GM19395 (cell line): ENCODE data around the gene ZNF763.
"Not testable (repeated sequence)": the region's sequence is repeated elsewhere in the genome, so short reads cannot be mapped to it uniquely, and the experiment has no call there.

Experiments
- ATAC-seq: cut with Tn5 transposase; IDR thresholded peaks from one replicate; pipeline ENCODE4 v1.9.1; 2021; ENCODE audit warnings: mild to moderate bottlenecking, moderate library complexity; ENCODE audit not compliant: unreplicated experiment

The ZNF763 gene

GRCh38 chr19:11971041-11971440 is 6.2 kb downstream of the ZNF763 start:
- no peak for ATAC-seq

- no peak for ATAC-seq
Measured at GRCh38 chr19:11973019-11973810, 8.4 kb downstream of the ZNF763 start.

GRCh38 chr19:11978492-11979100 is 13.8 kb downstream of the ZNF763 start:
- no peak for ATAC-seq

GRCh38 chr19:11979527-11979926 is 14.7 kb downstream of the ZNF763 start:
- no peak for ATAC-seq

GRCh38 chr19:11982526-11982925 is 17.7 kb downstream of the ZNF763 start:
- no peak for ATAC-seq

GRCh38 chr19:11984986-11985385 is 20.1 kb downstream of the ZNF763 start:
- ATAC-seq, result no peak

- ATAC-seq, result no peak
Measured at GRCh38 chr19:11986754-11987153, 21.9 kb downstream of the ZNF763 start.

GRCh38 chr19:11987405-11988281 is 22.8 kb downstream of the ZNF763 start:
- peak; percentile 70 for ATAC-seq

- no peak for ATAC-seq
Measured at GRCh38 chr19:11989112-11989456, 24.2 kb downstream of the ZNF763 start.

GRCh38 chr19:11991921-11992320 is 27.1 kb downstream of the ZNF763 start:
- ATAC-seq, result not testable (repeated sequence)

GRCh38 chr19:11995174-11995573 is 30.3 kb downstream of the ZNF763 start:
- no peak for ATAC-seq

- no peak for ATAC-seq
Measured at GRCh38 chr19:12000152-12000981, 35.5 kb downstream of the ZNF763 start.

GRCh38 chr19:12015015-12015752 is 50.3 kb downstream of the ZNF763 start:
- no peak for ATAC-seq

- no peak for ATAC-seq
Measured at GRCh38 chr19:12015753-12016116, 50.9 kb downstream of the ZNF763 start.
